ENCODE results near the gene THRB. TPM values are rescaled to one million over a fixed set of nuclear protein-coding genes. Genes with fewer than 3 reads are reported as not detected.

THRB gene
- total and polyA plus RNA-seq, 2 donors (not counting 3 experiments of a cell fraction or from before 2014, with no cell fraction given): 0.06 TPM; not detected in 1

DNA sequence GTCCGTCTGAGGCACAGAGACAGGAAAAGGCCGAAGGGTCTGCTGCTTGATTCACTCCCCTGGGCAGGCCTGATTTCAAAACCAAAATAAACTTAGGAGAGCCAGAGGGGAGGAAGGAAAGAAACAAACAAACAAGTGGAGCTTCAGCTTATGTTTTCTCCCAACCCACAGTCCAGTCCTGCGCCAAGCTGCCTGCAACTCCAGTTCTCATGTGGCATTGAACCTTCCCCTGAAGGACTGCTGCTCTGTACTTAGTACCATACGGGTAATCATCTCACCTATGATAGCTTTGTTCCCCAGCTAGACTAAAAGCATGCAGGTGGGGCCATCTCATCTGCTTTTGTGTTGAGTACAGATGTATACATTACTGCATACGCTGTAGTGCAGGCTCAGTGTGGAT, 236.4 kb downstream of the THRB start:
- no peak for DNase-seq (ENCODE audit: low read depth, low spot score)
- Histone ChIP-seq H3K4me1 (ENCODE audit: control insufficient read depth, extremely low read depth, insufficient read depth, low read length) (no peaks in the 10 kb centered on the region), H3K9me3 (replicated peaks; ENCODE audit: control insufficient read depth, insufficient read depth, low read length) (no peaks in the 10 kb centered on the region), H3K4me2 (ENCODE audit: insufficient read depth, low read length) (no peak overlapping the region), H4K20me1 (replicated peaks; ENCODE audit: control insufficient read depth, extremely low read depth, insufficient read depth, low read length) (no peaks in the 10 kb centered on the region), H3K4me3 (replicated peaks in 1 of 3; ENCODE audit: insufficient read depth in 1 of 3, low read depth in 1 of 3, low read length in 3 of 3) (no peak overlapping the region), H3K36me3 (ENCODE audit: control insufficient read depth in 2 of 2, extremely low read depth in 1 of 2, insufficient read depth in 2 of 2, low read length in 2 of 2) (no peaks in the 10 kb centered on the region), H3K9me1 (replicated peaks; ENCODE audit: control insufficient read depth, extremely low read depth, insufficient read depth, low read length) (no peaks in the 10 kb centered on the region), H2AFZ (ENCODE audit: low read depth, low read length) (no peak overlapping the region), H3K27me3 (ENCODE audit: control insufficient read depth in 2 of 2, insufficient read depth in 2 of 2, low read length in 2 of 2) (no peaks in the 10 kb centered on the region), H3K27ac (ENCODE audit: insufficient read depth, low read depth, low read length) (no peak overlapping the region), H3K79me2 (ENCODE audit: control insufficient read depth, insufficient read depth, low read length) (no peaks in the 10 kb centered on the region), H3K9ac (replicated peaks; ENCODE audit: extremely low read depth, insufficient read depth, low read length) (no peak overlapping the region)
- dilution Hi-C loops (cut with MboI; ENCODE audit: extremely low pct_ligation_motif_present, low sequenced_read_pairs): no loop called here
- POLR2A ChIA-PET: no interaction called here
- no TSS peak for BruUV-seq (replicated peaks)
- CTCF ChIA-PET: interaction anchor here (0.7 to 4.6 kb wide), 6 partner anchors 13 to 426 kb away, joined by 3 to 18 read pairs (median 3); no protein-coding TSS in a partner anchor
- intact Hi-C loops (cut with micrococcal nuclease): no loop called here
- TF ChIP-seq POLR2A (IDR thresholded peaks at IDR 0.05; ENCODE audit: low read depth, low read length): no peak
- TF ChIP-seq MYC (IDR thresholded peaks at IDR 0.05; ENCODE audit: low read depth, low read length): no peak
- TF ChIP-seq GATA2 (IDR thresholded peaks at IDR 0.05; ENCODE audit: insufficient read depth, insufficient read length, low read depth, low read length): no peak
- TF ChIP-seq FOS (IDR thresholded peaks at IDR 0.05; ENCODE audit: borderline replicate concordance, insufficient read depth, low read length): no peak
- no peak for TF ChIP-seq JUN (IDR thresholded peaks at IDR 0.05; ENCODE audit: borderline replicate concordance, insufficient read depth, insufficient read length, low read depth)
- TF ChIP-seq MAX (IDR thresholded peaks at IDR 0.05; ENCODE audit: insufficient read depth, insufficient read length): no peak
- no peak for TF ChIP-seq POLR2AphosphoS5 (IDR thresholded peaks at IDR 0.05; ENCODE audit: insufficient read depth, low read depth, low read length)
- TF ChIP-seq CTCF (IDR thresholded peaks at IDR 0.05; ENCODE audit: extremely low read depth in 1 of 2, insufficient read depth in 1 of 2, low read depth in 1 of 2, low read length in 2 of 2): no peak
- TF ChIP-seq EZH2 (IDR thresholded peaks at IDR 0.05; ENCODE audit: borderline replicate concordance, low read depth, low read length, severe bottlenecking): no peak
- FAIRE-seq: no peak

Data from endothelial cell of umbilical vein (primary cell).